ENCODE results near the gene PAH.

- no peak for TF ChIP-seq POLR2A (IDR thresholded peaks at IDR 0.05)
- TF ChIP-seq, protein P1, sequence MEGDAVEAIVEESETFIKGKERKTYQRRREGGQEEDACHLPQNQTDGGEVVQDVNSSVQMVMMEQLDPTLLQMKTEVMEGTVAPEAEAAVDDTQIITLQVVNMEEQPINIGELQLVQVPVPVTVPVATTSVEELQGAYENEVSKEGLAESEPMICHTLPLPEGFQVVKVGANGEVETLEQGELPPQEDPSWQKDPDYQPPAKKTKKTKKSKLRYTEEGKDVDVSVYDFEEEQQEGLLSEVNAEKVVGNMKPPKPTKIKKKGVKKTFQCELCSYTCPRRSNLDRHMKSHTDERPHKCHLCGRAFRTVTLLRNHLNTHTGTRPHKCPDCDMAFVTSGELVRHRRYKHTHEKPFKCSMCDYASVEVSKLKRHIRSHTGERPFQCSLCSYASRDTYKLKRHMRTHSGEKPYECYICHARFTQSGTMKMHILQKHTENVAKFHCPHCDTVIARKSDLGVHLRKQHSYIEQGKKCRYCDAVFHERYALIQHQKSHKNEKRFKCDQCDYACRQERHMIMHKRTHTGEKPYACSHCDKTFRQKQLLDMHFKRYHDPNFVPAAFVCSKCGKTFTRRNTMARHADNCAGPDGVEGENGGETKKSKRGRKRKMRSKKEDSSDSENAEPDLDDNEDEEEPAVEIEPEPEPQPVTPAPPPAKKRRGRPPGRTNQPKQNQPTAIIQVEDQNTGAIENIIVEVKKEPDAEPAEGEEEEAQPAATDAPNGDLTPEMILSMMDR (IDR thresholded peaks at IDR 0.05), result no peak
Measured at GRCh38 chr12:102958830-102959176, 41.8 kb upstream of the PAH start.
